Measurements from ENCODE around the gene EP400.
"Not testable (repeated sequence)": the region's sequence is repeated elsewhere in the genome, so short reads cannot be mapped to it uniquely, and the experiment has no call there.

EP400 gene

GRCh38 chr12:131948713-131949430 is 870 bp upstream of the EP400 start:
- DNase-seq (ENCODE audit: low spot score): not testable (repeated sequence)

GRCh38 chr12:131950182-131950913 is 606 bp downstream of the EP400 start:
- peak; percentile 29 for DNase-seq (ENCODE audit: low spot score)

- not testable (repeated sequence) for DNase-seq (ENCODE audit: low spot score)
Observed at GRCh38 chr12:131953810-131954209, 4.1 kb downstream of the EP400 start.

- DNase-seq (ENCODE audit: low spot score): not testable (repeated sequence)
Observed at GRCh38 chr12:131954460-131954859, 4.7 kb downstream of the EP400 start.

- DNase-seq (ENCODE audit: low spot score): no peak
Observed at GRCh38 chr12:131959116-131959515, 9.4 kb downstream of the EP400 start.

GRCh38 chr12:131959641-131960589 is 10.2 kb downstream of the EP400 start:
- DNase-seq (ENCODE audit: low spot score): no peak

- not testable (repeated sequence) for DNase-seq (ENCODE audit: low spot score)
Observed at GRCh38 chr12:131960590-131961325, 11.0 kb downstream of the EP400 start.

GRCh38 chr12:131961328-131961727 is 11.6 kb downstream of the EP400 start:
- not testable (repeated sequence) for DNase-seq (ENCODE audit: low spot score)

GRCh38 chr12:131962069-131962468 is 12.3 kb downstream of the EP400 start:
- DNase-seq (ENCODE audit: low spot score): no peak

- no peak for DNase-seq (ENCODE audit: low spot score)
Observed at GRCh38 chr12:131963381-131963780, 13.6 kb downstream of the EP400 start.

GRCh38 chr12:131965073-131965472 is 15.3 kb downstream of the EP400 start:
- DNase-seq (ENCODE audit: low spot score): no peak

- no peak for DNase-seq (ENCODE audit: low spot score)
Observed at GRCh38 chr12:131971226-131971625, 21.5 kb downstream of the EP400 start.

GRCh38 chr12:131975228-131975627 is 25.5 kb downstream of the EP400 start:
- DNase-seq (ENCODE audit: low spot score): no peak

GRCh38 chr12:131979606-131980005 is 29.9 kb downstream of the EP400 start:
- DNase-seq (ENCODE audit: low spot score): no peak

GRCh38 chr12:131980263-131980662 is 30.5 kb downstream of the EP400 start:
- DNase-seq (ENCODE audit: low spot score): no peak

- DNase-seq (ENCODE audit: low spot score): no peak
Observed at GRCh38 chr12:131981388-131981787, 31.6 kb downstream of the EP400 start.

GRCh38 chr12:131982041-131982440 is 32.3 kb downstream of the EP400 start:
- DNase-seq (ENCODE audit: low spot score): no peak

GRCh38 chr12:131983026-131983425 is 33.3 kb downstream of the EP400 start:
- no peak for DNase-seq (ENCODE audit: low spot score)

- no peak for DNase-seq (ENCODE audit: low spot score)
Observed at GRCh38 chr12:131983554-131983953, 33.8 kb downstream of the EP400 start.

GRCh38 chr12:131984334-131984733 is 34.6 kb downstream of the EP400 start:
- no peak for DNase-seq (ENCODE audit: low spot score)

GRCh38 chr12:131985510-131985875 is 35.8 kb downstream of the EP400 start:
- not testable (repeated sequence) for DNase-seq (ENCODE audit: low spot score)

- DNase-seq (ENCODE audit: low spot score): no peak
Observed at GRCh38 chr12:131986361-131986760, 36.6 kb downstream of the EP400 start.

Data from kidney tubule cell (primary cell).